PC-3 (cell line): ENCODE data around the gene SHROOM3.

Source experiments
- EZH2 ChIP-seq: fragments of 300-600 bp; sonication (generic); IDR thresholded peaks from one replicate; pipeline ENCODE4 v1.6.1; 2017; ENCODE audit warnings: antibody characterized with exemption, mild to moderate bottlenecking, low read length; ENCODE audit not compliant: unreplicated experiment
- TF ChIP-seq, protein P1 (sequence below): fragments of 300-600 bp; sonication (generic); conservative IDR thresholded peaks from 2 replicates; pipeline ENCODE4 v1.5.1; 2017; ENCODE audit warnings: antibody characterized with exemption, low read depth, mild to moderate bottlenecking, low read length

DNA sequence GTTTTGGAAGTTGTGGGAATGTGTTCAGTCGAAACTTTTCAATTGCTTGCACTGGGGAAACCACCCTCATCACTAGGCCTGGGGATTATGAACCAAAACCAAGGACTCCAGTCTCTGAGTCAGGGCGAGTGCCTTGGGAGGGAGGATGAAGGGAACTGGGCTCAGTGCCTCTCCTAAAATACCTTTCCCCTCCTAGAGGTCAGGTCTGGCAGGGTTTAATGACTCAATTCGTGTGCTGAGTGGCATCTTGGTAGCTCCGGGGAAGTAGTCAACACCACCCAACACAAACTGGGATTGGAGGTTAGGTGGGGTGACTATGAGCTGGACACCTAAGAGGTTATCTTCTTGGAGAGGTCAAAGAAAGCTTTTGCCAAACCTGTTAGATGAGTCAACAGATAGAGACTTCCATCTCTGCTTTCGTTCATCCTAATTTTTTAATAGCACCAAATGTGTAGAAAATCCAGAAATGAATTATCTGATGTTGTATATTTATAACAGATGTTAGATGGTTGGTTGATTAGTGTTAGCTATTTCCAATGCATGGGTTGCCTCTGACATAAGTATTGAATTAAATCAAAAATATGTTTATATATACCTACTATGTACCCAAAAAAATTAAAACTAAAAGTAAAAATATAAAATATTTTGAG, 202.8 kb downstream of the SHROOM3 start:
- TF ChIP-seq, protein P1, sequence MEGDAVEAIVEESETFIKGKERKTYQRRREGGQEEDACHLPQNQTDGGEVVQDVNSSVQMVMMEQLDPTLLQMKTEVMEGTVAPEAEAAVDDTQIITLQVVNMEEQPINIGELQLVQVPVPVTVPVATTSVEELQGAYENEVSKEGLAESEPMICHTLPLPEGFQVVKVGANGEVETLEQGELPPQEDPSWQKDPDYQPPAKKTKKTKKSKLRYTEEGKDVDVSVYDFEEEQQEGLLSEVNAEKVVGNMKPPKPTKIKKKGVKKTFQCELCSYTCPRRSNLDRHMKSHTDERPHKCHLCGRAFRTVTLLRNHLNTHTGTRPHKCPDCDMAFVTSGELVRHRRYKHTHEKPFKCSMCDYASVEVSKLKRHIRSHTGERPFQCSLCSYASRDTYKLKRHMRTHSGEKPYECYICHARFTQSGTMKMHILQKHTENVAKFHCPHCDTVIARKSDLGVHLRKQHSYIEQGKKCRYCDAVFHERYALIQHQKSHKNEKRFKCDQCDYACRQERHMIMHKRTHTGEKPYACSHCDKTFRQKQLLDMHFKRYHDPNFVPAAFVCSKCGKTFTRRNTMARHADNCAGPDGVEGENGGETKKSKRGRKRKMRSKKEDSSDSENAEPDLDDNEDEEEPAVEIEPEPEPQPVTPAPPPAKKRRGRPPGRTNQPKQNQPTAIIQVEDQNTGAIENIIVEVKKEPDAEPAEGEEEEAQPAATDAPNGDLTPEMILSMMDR: no peak
- TF ChIP-seq EZH2: no peak
